WERI-Rb-1 (cell line): Measurements from ENCODE around the gene PLAAT2.
A peak's percentile ranks its signal among the peaks of the same experiment; 100 is the strongest.
"Not testable (repeated sequence)": the region's sequence is repeated elsewhere in the genome, so short reads cannot be mapped to it uniquely, and the experiment has no call there.

Source experiments
- DNase-seq: peaks from one replicate; pipeline ENCODE4 v3.0.0-alpha.2; 2020
- H3K27ac ChIP-seq: fragments of 250-450 bp; sonication (Bioruptor Pico); 2 replicates; pipeline ENCODE4 v1.5.1; 2020; ENCODE audit warnings: mild to moderate bottlenecking, moderate library complexity
- H3K27me3 ChIP-seq: fragments of 250-450 bp; sonication (Bioruptor Pico); 2 replicates; pipeline ENCODE4 v1.5.1; 2021; ENCODE audit warnings: mild to moderate bottlenecking, low read depth, moderate library complexity; ENCODE audit not compliant: insufficient read depth, severe bottlenecking
- H3K36me3 ChIP-seq: fragments of 250-450 bp; sonication (Bioruptor Pico); 2 replicates; pipeline ENCODE4 v1.5.1; 2020; ENCODE audit warnings: mild to moderate bottlenecking, moderate library complexity
- H3K4me3 ChIP-seq: 2 replicates; pipeline ENCODE4 v1.5.1; 2011; ENCODE audit warnings: low read depth, mild to moderate bottlenecking, control low read depth, low read length
- H3K9me3 ChIP-seq: fragments of 250-450 bp; sonication (Bioruptor Pico); 2 replicates; pipeline ENCODE4 v1.5.1; 2021; ENCODE audit warnings: mild to moderate bottlenecking, moderate library complexity; ENCODE audit not compliant: severe bottlenecking
- CTCF ChIP-seq: IDR thresholded peaks from 2 replicates; pipeline ENCODE4 v1.5.1; 2011; ENCODE audit warnings: low read depth, mild to moderate bottlenecking, control low read depth, inconsistent platforms, low read length

Gene PLAAT2

GRCh38 chr11:63530021-63530420 lies 33.2 kb downstream of the PLAAT2 start:
- Histone ChIP-seq H3K9me3 (no peaks in the 10 kb centered on the region), H3K27ac (no peak overlapping the region), H3K4me3 (no peak overlapping the region), H3K36me3 (no peaks in the 10 kb centered on the region), H3K27me3 (no peaks in the 10 kb centered on the region)
- no peak for TF ChIP-seq CTCF
- no peak for DNase-seq

- not testable (repeated sequence) for DNase-seq, H3K4me3 ChIP-seq, H3K27ac ChIP-seq, H3K36me3 ChIP-seq, H3K9me3 ChIP-seq, H3K27me3 ChIP-seq
Measured at GRCh38 chr11:63529373-63529772, 33.8 kb downstream of the PLAAT2 start.

GRCh38 chr11:63528729-63529278 lies 34.4 kb downstream of the PLAAT2 start:
- H3K9me3 ChIP-seq, H3K4me3 ChIP-seq, DNase-seq, H3K36me3 ChIP-seq, H3K27me3 ChIP-seq: not testable (repeated sequence)
- 0 out of 2 replicates have a peak overlapping the region, but pooled peaks have one; percentile 6 for H3K27ac ChIP-seq

- H3K36me3 ChIP-seq, H3K9me3 ChIP-seq, H3K27me3 ChIP-seq, H3K27ac ChIP-seq, H3K4me3 ChIP-seq, DNase-seq: not testable (repeated sequence)
Measured at GRCh38 chr11:63528156-63528555, 35.0 kb downstream of the PLAAT2 start.

- no peak for TF ChIP-seq CTCF
- H3K4me3 ChIP-seq, result no peak overlapping the region
- H3K27me3 ChIP-seq, result no peaks in the 10 kb centered on the region
- no peak overlapping the region for H3K27ac ChIP-seq
- H3K36me3 ChIP-seq, result no peaks in the 10 kb centered on the region
- no peak for DNase-seq
- H3K9me3 ChIP-seq, result no peaks in the 10 kb centered on the region
Measured at GRCh38 chr11:63527667-63528066, 35.5 kb downstream of the PLAAT2 start.

- no peak overlapping the region for H3K4me3 ChIP-seq
- TF ChIP-seq CTCF, result no peak
- no peaks in the 10 kb centered on the region for H3K9me3 ChIP-seq
- no peaks in the 10 kb centered on the region for H3K27me3 ChIP-seq
- H3K27ac ChIP-seq, result no peak overlapping the region
- no peaks in the 10 kb centered on the region for H3K36me3 ChIP-seq
- DNase-seq, result no peak
Measured at GRCh38 chr11:63523151-63523550, 40.0 kb downstream of the PLAAT2 start.

- DNase-seq, result no peak
- H3K36me3 ChIP-seq, result no peaks in the 10 kb centered on the region
- no peak overlapping the region for H3K4me3 ChIP-seq
- H3K9me3 ChIP-seq, result no peaks in the 10 kb centered on the region
- H3K27ac ChIP-seq, result no peak overlapping the region
- H3K27me3 ChIP-seq, result no peaks in the 10 kb centered on the region
- no peak for TF ChIP-seq CTCF
Measured at GRCh38 chr11:63521896-63522295, 41.3 kb downstream of the PLAAT2 start.
